Loucy (cell line): Measurements from ENCODE around the gene KIAA0825.

Experiments
- CTCF ChIP-seq: fragments of 200-600 bp; sonication (generic); conservative IDR thresholded peaks from 2 replicates; pipeline ENCODE4 v1.5.1; 2014; ENCODE audit warnings: mild to moderate bottlenecking, antibody characterized with exemption, low read length
- EZH2phosphoT487 ChIP-seq: fragments of 200-600 bp; IDR thresholded peaks from 2 replicates; pipeline ENCODE4 v1.6.1; 2018; ENCODE audit warnings: antibody characterized with exemption, mild to moderate bottlenecking, moderate library complexity, borderline replicate concordance

GRCh38 chr5:94283093-94283492 lies 335.3 kb downstream of the KIAA0825 start:
- TF ChIP-seq CTCF (no peak), EZH2phosphoT487 (no peak)
